SK-N-SH (cell line): ENCODE results near the gene PBX3. TPM values are rescaled to one million over a fixed set of nuclear protein-coding genes. Genes with fewer than 3 reads are reported as not detected.

Source experiments
- CTCF ChIA-PET: fragments of 300-600, 350-600 bp; formaldehyde crosslinking; extraction: SDS; loops from one replicate; lab custom pipeline; 2021; lab: Yijun Ruan, JAX
- POLR2A ChIA-PET: fragments of 350-600 bp; sonication (Branson Sonifier 250); formaldehyde crosslinking; extraction: SDS; loops from one replicate; lab custom pipeline; 2020; ENCODE audit warnings: antibody characterized with exemption, inconsistent platforms; lab: Yijun Ruan, JAX
- DNase-seq: peaks from one replicate; pipeline ENCODE4 v3.0.0; 2012
- H2AFZ ChIP-seq: fragments of 200-600 bp; sonication (generic); 2 replicates; pipeline ENCODE4 v1.8.1; 2016; ENCODE audit warnings: antibody characterized with exemption, mild to moderate bottlenecking, low read depth
- H3F3A ChIP-seq: fragments of 200-600 bp; sonication (generic); replicated peaks from 2 replicates; pipeline ENCODE3; 2016; ENCODE audit warnings: antibody characterized with exemption, mild to moderate bottlenecking; ENCODE audit not compliant: insufficient read depth
- H3K27ac ChIP-seq, 2 experiments: fragments of 200-500 bp in 1 of 2; fragments of 200-600 bp in 1 of 2; sonication (Bioruptor generic) in 1 of 2; sonication (generic), shearing (Covaris generic) in 1 of 2; 2 replicates each; pipeline versions ENCODE4 v1.5.1 to v1.6.1; 2014 to 2016; ENCODE audit warnings: low read depth in 2 of 2, inconsistent platforms in 1 of 2, low read length in 1 of 2, mild to moderate bottlenecking in 1 of 2, mixed read lengths in 1 of 2
- H3K27me3 ChIP-seq: fragments of 200-600 bp; sonication (generic), shearing (Covaris generic); 2 replicates; pipeline ENCODE4 v1.6.1; 2016; ENCODE audit warnings: mixed run types; ENCODE audit not compliant: insufficient read depth
- H3K36me3 ChIP-seq, 2 experiments: fragments of 200-500 bp in 1 of 2; fragments of 200-600 bp in 1 of 2; sonication (Bioruptor generic) in 1 of 2; sonication (generic) in 1 of 2; replicated peaks in 1 of 2; 2 replicates each; pipeline versions ENCODE3 to v1.5.1; 2014 to 2016; ENCODE audit warnings: low read length in 1 of 2, mild to moderate bottlenecking in 1 of 2; ENCODE audit not compliant: insufficient read depth in 2 of 2, control insufficient read depth in 1 of 2
- H3K4me1 ChIP-seq, 2 experiments: fragments of 200-500 bp in 1 of 2; fragments of 200-600 bp in 1 of 2; sonication (Bioruptor generic) in 1 of 2; sonication (generic), shearing (Covaris generic) in 1 of 2; 2 replicates each; pipeline versions ENCODE4 v1.5.1 to v1.6.1; 2014 to 2016; ENCODE audit warnings: low read depth in 1 of 2, low read length in 1 of 2, mixed run types in 1 of 2; ENCODE audit not compliant: insufficient read depth in 2 of 2, control insufficient read depth in 1 of 2
- H3K4me2 ChIP-seq: fragments of 200-600 bp; sonication (generic), shearing (Covaris generic); 2 replicates; pipeline ENCODE4 v1.6.1; 2017; ENCODE audit warnings: mixed run types
- H3K4me3 ChIP-seq, 2 experiments: fragments of 200-500 bp in 1 of 2; fragments of 200-600 bp in 1 of 2; sonication (Bioruptor generic) in 1 of 2; sonication (generic), shearing (Covaris generic) in 1 of 2; 2 replicates each; pipeline versions ENCODE4 v1.5.1 to v1.8.1; 2014 to 2016; ENCODE audit warnings: low read depth in 2 of 2, inconsistent platforms in 1 of 2, low read length in 1 of 2, mild to moderate bottlenecking in 1 of 2, mixed read lengths in 1 of 2, moderate library complexity in 1 of 2
- H3K79me2 ChIP-seq: fragments of 200-600 bp; sonication (generic); 2 replicates; pipeline ENCODE4 v1.8.1; 2017; ENCODE audit warnings: mild to moderate bottlenecking; ENCODE audit not compliant: insufficient read depth
- H3K9ac ChIP-seq: fragments of 200-600 bp; sonication (generic); 2 replicates; pipeline ENCODE4 v1.6.1; 2017; ENCODE audit warnings: mixed run types
- H3K9me2 ChIP-seq: fragments of 200-600 bp; sonication (generic); 2 replicates; pipeline ENCODE4 v1.6.1; 2017; ENCODE audit warnings: mixed run types
- H3K9me3 ChIP-seq: fragments of 200-600 bp; sonication (generic); 2 replicates; pipeline ENCODE4 v1.6.1; 2017; ENCODE audit warnings: mixed run types, mild to moderate bottlenecking, moderate library complexity
- H4K20me1 ChIP-seq: fragments of 200-600 bp; sonication (generic); 2 replicates; pipeline ENCODE4 v1.6.1; 2017; ENCODE audit warnings: mild to moderate bottlenecking, mixed run types; ENCODE audit not compliant: insufficient read depth
- CHD2 ChIP-seq: fragments of 150-350 bp; IDR thresholded peaks from 2 replicates; pipeline ENCODE4 v1.6.1; 2018; ENCODE audit warnings: low read length; ENCODE audit not compliant: partially characterized antibody
- EP300 ChIP-seq, 2 experiments: IDR thresholded peaks; 2 replicates each; pipeline versions ENCODE4 v1.4.0 to v1.6.1; 2012; ENCODE audit warnings: borderline replicate concordance in 1 of 2, low read depth in 1 of 2, low read length in 1 of 2
- FOSL2 ChIP-seq: IDR thresholded peaks from 2 replicates; pipeline ENCODE4 v1.4.0; 2012; ENCODE audit warnings: low read depth, mild to moderate bottlenecking, moderate library complexity, borderline replicate concordance
- FOXJ3 ChIP-seq: sonication (generic); formaldehyde crosslinking; IDR thresholded peaks from 2 replicates; pipeline ENCODE4 v1.5.1; 2020; ENCODE audit warnings: mild to moderate bottlenecking, missing genetic modification reagents
- MEF2A ChIP-seq: IDR thresholded peaks from 2 replicates; pipeline ENCODE4 v1.4.0; 2012; ENCODE audit warnings: low read depth, borderline replicate concordance
- MXI1 ChIP-seq: IDR thresholded peaks from 2 replicates; pipeline ENCODE4 v1.6.1; 2012; ENCODE audit warnings: mild to moderate bottlenecking, low read depth, low read length, improper control_type of control experiment
- NFIC ChIP-seq: IDR thresholded peaks from 2 replicates; pipeline ENCODE4 v1.4.0; 2012; ENCODE audit warnings: borderline replicate concordance
- RAD21 ChIP-seq: IDR thresholded peaks from 2 replicates; pipeline ENCODE4 v1.6.1; 2012; ENCODE audit warnings: mild to moderate bottlenecking, low read length
- RCOR1 ChIP-seq: fragments of 150-350 bp; IDR thresholded peaks from 2 replicates; pipeline ENCODE4 v1.6.1; 2017; ENCODE audit warnings: antibody characterized with exemption, low read length
- RXRA ChIP-seq: IDR thresholded peaks from 2 replicates; pipeline ENCODE4 v1.4.0; 2012; ENCODE audit warnings: low read depth, mild to moderate bottlenecking, borderline replicate concordance
- SIN3A ChIP-seq: IDR thresholded peaks from 2 replicates; pipeline ENCODE4 v1.6.1; 2012; ENCODE audit warnings: low read depth, mild to moderate bottlenecking, low read length, moderate library complexity, borderline replicate concordance
- TAF1 ChIP-seq: IDR thresholded peaks from 2 replicates; pipeline ENCODE4 v1.6.1; 2012; ENCODE audit warnings: low read depth, mild to moderate bottlenecking, low read length, moderate library complexity, borderline replicate concordance
- TCF12 ChIP-seq: IDR thresholded peaks from 2 replicates; pipeline ENCODE4 v1.4.0; 2012
- USF2 ChIP-seq: fragments of 150-350 bp; IDR thresholded peaks from 2 replicates; pipeline ENCODE4 v1.6.1; 2017; ENCODE audit warnings: antibody characterized with exemption, low read length, low read depth, borderline replicate concordance
- ZBTB33 ChIP-seq: IDR thresholded peaks from 2 replicates; pipeline ENCODE4 v1.4.0; 2012; ENCODE audit warnings: low read depth, borderline replicate concordance
- WGBS: methylation state at CpG from one replicate; pipeline ENCODE4 v1.1.6; 2017; ENCODE audit warnings: low lambda C conversion rate; 5-methylcytosine and 5-hydroxymethylcytosine counted together
- polyA plus RNA-seq, 3 experiments: library from polyadenylated mRNA; depleted of rRNA; stranded (reverse); fragments of >200 nt; gene quantifications; 2 replicates each; pipeline ENCODE4 v1.2.3, GENCODE V29; 2012
- TF ChIP-seq, protein P1 (sequence below): IDR thresholded peaks from 2 replicates; pipeline ENCODE4 v1.4.0; 2012; ENCODE audit warnings: low read depth
- TF ChIP-seq, protein P2 (sequence below): IDR thresholded peaks from 2 replicates; pipeline ENCODE4 v1.4.0; 2012; ENCODE audit warnings: low read depth, borderline replicate concordance

Gene PBX3
- polyA plus RNA-seq, 1 of the 3 experiments (the other 2 are of a cell fraction) = 73.0 TPM

GRCh38 chr9:125959951-125960619, 212.9 kb downstream of the PBX3 start:
- Histone ChIP-seq H4K20me1 (no peaks in the 10 kb centered on the region), H3F3A (peaks cover 15% of the 10 kb centered on the region), H3K4me2 (no peak overlapping the region), H3K4me3 (no peak overlapping the region), H3K79me2 (peaks cover 13% of the 10 kb centered on the region; the same call in 1 of the 2 replicates), H3K27me3 (no peaks in the 10 kb centered on the region), H3K9me2 (no peaks in the 10 kb centered on the region), H3K9ac (no peak overlapping the region), H3K36me3 (peaks cover 54 to 82% of the 10 kb centered on the region in 2 experiments), H2AFZ (no peak overlapping the region), H3K27ac (no peak overlapping the region), H3K4me1 (peaks cover 0 to 25% of the 10 kb centered on the region in 2 experiments; a peak in 2 of 4 replicates), H3K9me3 (no peaks in the 10 kb centered on the region)
- POLR2A ChIA-PET = interaction anchor here (0.8 to 1.4 kb wide), 2 partner anchors 10 to 98 kb away, joined by 3 read pairs; no protein-coding TSS in a partner anchor
- WGBS = 96% methylated on average over 6 of the region's 6 CpGs
- no peak for TF ChIP-seq MEF2A
- no peak for TF ChIP-seq EP300 (IDR thresholded peaks at IDR 0.05; ENCODE audit: borderline replicate concordance in 1 of 2, low read depth in 1 of 2, low read length in 1 of 2)
- TF ChIP-seq, protein P1, sequence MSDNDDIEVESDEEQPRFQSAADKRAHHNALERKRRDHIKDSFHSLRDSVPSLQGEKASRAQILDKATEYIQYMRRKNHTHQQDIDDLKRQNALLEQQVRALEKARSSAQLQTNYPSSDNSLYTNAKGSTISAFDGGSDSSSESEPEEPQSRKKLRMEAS = no peak
- TF ChIP-seq RAD21 = no peak
- TF ChIP-seq FOSL2 = no peak
- no peak for TF ChIP-seq MXI1
- TF ChIP-seq USF2 = no peak
- no peak for TF ChIP-seq RXRA
- no peak for TF ChIP-seq CHD2
- TF ChIP-seq ZBTB33 = no peak
- TF ChIP-seq TCF12 = no peak
- TF ChIP-seq RCOR1 = no peak
- TF ChIP-seq FOXJ3 = no peak
- TF ChIP-seq TAF1 = no peak
- TF ChIP-seq, protein P2, sequence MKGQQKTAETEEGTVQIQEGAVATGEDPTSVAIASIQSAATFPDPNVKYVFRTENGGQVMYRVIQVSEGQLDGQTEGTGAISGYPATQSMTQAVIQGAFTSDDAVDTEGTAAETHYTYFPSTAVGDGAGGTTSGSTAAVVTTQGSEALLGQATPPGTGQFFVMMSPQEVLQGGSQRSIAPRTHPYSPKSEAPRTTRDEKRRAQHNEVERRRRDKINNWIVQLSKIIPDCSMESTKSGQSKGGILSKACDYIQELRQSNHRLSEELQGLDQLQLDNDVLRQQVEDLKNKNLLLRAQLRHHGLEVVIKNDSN = no peak
- no peak for TF ChIP-seq NFIC
- no peak for TF ChIP-seq SIN3A
- CTCF ChIA-PET = interaction anchor here (1.1 kb wide), 1 partner anchor 494 kb away, joined by 3 read pairs; no protein-coding TSS in a partner anchor
- DNase-seq = no peak
